Measurements from ENCODE around the gene ADCY9. TPM values are rescaled to one million over a fixed set of nuclear protein-coding genes. Genes with fewer than 3 reads are reported as not detected.
"Not testable (repeated sequence)": the region's sequence is repeated elsewhere in the genome, so short reads cannot be mapped to it uniquely, and the experiment has no call there.

The ADCY9 gene
- total and polyA plus RNA-seq, 8 donors, result 6.6 to 20.9 (median 18.0) TPM

GRCh38 chr16:3964686-3965290 is 151.5 kb downstream of the ADCY9 start:
- no peaks in the 10 kb centered on the region for H3K27me3 ChIP-seq
- ATAC-seq (no peak), DNase-seq (no peak), FAIRE-seq (no peak)
- H3K36me3 ChIP-seq, result peaks cover 0 to 3% (median 0%) of the 10 kb centered on the region in 3 donors
- H3K4me1 ChIP-seq, result peaks cover under 1 to 5% (median 2%) of the 10 kb centered on the region in 3 donors
- no peak overlapping the region for H3K4me3 ChIP-seq
- no peak overlapping the region for H3K27ac ChIP-seq
- no peaks in the 10 kb centered on the region for H3K9me3 ChIP-seq
- TF ChIP-seq, protein P1, sequence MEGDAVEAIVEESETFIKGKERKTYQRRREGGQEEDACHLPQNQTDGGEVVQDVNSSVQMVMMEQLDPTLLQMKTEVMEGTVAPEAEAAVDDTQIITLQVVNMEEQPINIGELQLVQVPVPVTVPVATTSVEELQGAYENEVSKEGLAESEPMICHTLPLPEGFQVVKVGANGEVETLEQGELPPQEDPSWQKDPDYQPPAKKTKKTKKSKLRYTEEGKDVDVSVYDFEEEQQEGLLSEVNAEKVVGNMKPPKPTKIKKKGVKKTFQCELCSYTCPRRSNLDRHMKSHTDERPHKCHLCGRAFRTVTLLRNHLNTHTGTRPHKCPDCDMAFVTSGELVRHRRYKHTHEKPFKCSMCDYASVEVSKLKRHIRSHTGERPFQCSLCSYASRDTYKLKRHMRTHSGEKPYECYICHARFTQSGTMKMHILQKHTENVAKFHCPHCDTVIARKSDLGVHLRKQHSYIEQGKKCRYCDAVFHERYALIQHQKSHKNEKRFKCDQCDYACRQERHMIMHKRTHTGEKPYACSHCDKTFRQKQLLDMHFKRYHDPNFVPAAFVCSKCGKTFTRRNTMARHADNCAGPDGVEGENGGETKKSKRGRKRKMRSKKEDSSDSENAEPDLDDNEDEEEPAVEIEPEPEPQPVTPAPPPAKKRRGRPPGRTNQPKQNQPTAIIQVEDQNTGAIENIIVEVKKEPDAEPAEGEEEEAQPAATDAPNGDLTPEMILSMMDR (IDR thresholded peaks at IDR 0.05), result no peak
- WGBS, 2 donors, result 96% methylated on average over 28 of the region's 28 CpGs
- intact Hi-C loops (cut with DNase I), result no loop called here

DNA sequence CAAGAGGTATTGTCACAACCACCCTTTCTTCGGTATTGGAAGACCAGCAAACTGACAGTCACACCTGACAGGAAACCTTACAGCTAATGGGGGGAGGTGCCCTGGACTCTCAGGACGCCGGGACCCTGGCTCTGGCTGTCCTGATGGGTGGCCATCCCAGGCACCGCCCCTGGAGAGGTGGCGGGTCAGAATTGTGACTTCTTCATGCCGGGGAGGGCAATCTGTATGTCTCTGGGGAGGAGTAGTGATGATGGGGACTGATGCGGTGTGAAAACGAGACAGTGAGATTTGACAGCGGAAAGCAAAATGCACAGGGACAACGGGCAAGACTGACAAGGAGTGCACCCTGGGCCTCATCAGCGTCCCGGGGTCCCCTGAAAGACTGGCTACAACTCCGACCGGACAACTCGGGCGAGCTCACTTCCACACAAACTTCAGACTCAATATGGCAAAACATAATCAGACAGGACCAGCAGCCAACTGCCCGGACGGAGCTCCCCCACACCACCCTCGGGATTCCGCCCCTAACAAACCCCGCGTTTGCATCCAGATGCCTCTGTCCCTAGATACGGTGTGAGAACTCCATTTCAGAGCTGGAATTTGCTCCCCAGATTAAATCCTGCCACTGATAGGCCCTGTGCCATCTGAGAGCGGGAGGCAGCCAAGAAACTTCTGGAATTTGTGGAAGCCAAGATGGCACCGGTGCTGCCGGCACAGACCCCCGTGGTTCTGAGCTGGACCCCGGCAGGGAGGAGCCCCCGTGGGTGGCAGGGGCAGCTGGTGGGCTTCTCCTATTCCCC is 152.2 kb downstream of the ADCY9 start:
- TF ChIP-seq, protein P1 (IDR thresholded peaks at IDR 0.05), result no peak
- H3K9me3 ChIP-seq, result no peaks in the 10 kb centered on the region
- 70 to 74% methylated on average over 29 of the region's 29 CpGs for whole genome bisulfite sequencing, 2 donors
- intact Hi-C loops (cut with DNase I), result no loop called here
- H3K36me3 ChIP-seq, result peaks cover 0 to 3% (median 0%) of the 10 kb centered on the region in 3 donors
- H3K4me3 ChIP-seq, result no peak overlapping the region
- DNase-seq (no peak), FAIRE-seq (no peak), ATAC-seq (no peak)
- H3K4me1 ChIP-seq, result peaks cover 5 to 7% (median 6%) of the 10 kb centered on the region in 3 donors
- H3K27ac ChIP-seq, result no peak overlapping the region
- H3K27me3 ChIP-seq, result no peaks in the 10 kb centered on the region

DNA sequence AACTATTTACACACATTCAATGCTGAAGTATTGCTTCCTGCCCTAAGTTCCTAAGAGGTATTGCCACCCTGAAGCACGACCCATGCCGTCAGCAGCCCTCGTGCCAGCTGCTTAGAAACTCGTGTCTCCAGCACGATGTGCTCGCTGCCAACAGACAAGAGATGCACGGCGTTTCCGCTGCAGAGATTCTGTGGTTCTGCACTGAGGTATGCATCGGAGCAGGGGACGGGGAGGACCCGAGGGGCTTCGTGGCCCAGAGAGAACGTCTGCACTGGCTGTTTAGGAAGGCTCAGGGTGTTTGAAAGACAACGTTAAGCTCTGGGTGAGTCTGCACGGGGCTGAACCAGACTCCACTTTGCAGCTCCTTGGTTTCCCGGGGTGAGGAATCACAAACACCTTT is 153.0 kb downstream of the ADCY9 start:
- intact Hi-C loops (cut with DNase I), result no loop called here
- DNase-seq, result no peak
- Histone ChIP-seq H3K4me1 (peaks cover 5 to 7% (median 6%) of the 10 kb centered on the region in 3 donors), H3K9me3 (no peaks in the 10 kb centered on the region), H3K27ac (no peak overlapping the region), H3K36me3 (peaks cover 0 to 3% (median 0%) of the 10 kb centered on the region in 3 donors), H3K27me3 (no peaks in the 10 kb centered on the region), H3K4me3 (no peak overlapping the region)
- no peak for FAIRE-seq
- no peak for ATAC-seq
- TF ChIP-seq, protein P1 (IDR thresholded peaks at IDR 0.05), result no peak
- 76 to 79% methylated on average over 17 of the region's 17 CpGs for WGBS, 2 donors

DNA sequence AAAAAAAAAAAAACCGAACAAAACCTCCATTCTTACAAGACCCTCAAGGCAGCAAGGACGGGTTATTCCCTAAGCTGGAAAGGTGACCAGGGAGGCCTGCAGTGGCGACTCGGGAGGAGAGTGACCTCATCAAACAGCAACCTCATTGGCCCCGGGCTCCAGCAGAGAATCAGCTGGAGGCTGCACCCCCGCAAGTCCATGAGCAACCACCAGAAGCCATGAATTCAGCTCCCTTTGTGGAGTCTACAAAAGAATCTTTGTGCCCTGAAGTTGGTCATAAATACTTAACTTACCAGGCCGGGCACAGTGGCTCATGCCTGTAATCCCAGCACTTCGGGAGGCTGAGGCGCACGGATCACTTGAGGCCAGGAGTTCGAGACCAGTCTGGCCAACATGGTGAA is 154.8 kb downstream of the ADCY9 start:
- Histone ChIP-seq H3K36me3 (peaks cover 0 to 3% (median 0%) of the 10 kb centered on the region in 3 donors), H3K4me3 (peak overlapping the region in 2 of 4 donors; percentile 29 to 36), H3K9me3 (no peaks in the 10 kb centered on the region), H3K27ac (peak overlapping the region; percentile 76 to 89 (median 83)), H3K4me1 (peaks cover 5 to 7% (median 6%) of the 10 kb centered on the region in 3 donors), H3K27me3 (no peaks in the 10 kb centered on the region)
- DNase-seq (peak in 4 of 6 donors; percentile 44 to 63 (median 53)), ATAC-seq (peak; percentile 62 to 68 (median 63)), FAIRE-seq (no peak)
- TF ChIP-seq, protein P1 (IDR thresholded peaks at IDR 0.05), result no peak
- WGBS, 2 donors, result 47 to 55% methylated on average over 11 of the region's 11 CpGs
- intact Hi-C loops (cut with DNase I), result no loop called here

GRCh38 chr16:3959926-3960590 is 156.2 kb downstream of the ADCY9 start:
- DNase-seq (peak in 1 of 6 donors; percentile 20), ATAC-seq (peak; percentile 38 to 53 (median 48))
- intact Hi-C loops (cut with DNase I); H3K9me3 ChIP-seq; H3K36me3 ChIP-seq; FAIRE-seq; H3K4me1 ChIP-seq; H3K27me3 ChIP-seq: not testable (repeated sequence)
- Histone ChIP-seq H3K4me3 (peak overlapping the region in 3 of 4 donors; percentile 14 to 36 (median 29)), H3K27ac (peak overlapping the region; percentile 76 to 89 (median 83))
- WGBS, 2 donors, result 26 to 28% methylated on average over 14 of the region's 14 CpGs
